Measurements from ENCODE around the gene GOLGA6D.
"Not testable (repeated sequence)": the region's sequence is repeated elsewhere in the genome, so short reads cannot be mapped to it uniquely, and the experiment has no call there.

GOLGA6D gene, protein sequence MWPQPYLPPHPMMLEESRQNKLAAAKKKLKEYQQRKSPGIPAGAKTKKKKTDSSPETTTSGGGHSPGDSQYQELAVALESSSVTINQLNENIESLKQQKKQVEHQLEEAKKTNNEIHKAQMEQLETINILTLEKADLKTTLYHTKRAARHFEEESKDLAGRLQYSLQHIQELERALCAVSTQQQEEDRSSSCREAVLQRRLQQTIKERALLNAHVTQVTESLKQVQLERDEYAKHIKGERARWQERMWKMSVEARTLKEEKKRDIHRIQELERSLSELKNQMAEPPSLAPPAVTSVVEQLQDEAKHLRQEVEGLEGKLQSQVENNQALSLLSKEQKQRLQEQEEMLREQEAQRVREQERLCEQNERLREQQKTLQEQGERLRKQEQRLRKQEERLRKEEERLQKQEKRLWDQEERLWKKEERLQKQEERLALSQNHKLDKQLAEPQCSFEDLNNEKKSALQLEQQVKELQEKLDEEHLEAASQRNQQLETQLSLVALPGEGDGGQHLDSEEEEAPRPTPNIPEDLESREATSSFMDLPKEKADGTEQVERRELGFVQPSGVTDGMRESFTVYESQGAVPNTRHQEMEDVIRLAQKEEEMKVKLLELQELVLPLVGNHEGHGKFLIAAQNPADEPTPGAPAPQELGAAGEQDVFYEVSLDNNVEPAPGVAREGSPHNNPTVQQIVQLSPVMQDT

DNA sequence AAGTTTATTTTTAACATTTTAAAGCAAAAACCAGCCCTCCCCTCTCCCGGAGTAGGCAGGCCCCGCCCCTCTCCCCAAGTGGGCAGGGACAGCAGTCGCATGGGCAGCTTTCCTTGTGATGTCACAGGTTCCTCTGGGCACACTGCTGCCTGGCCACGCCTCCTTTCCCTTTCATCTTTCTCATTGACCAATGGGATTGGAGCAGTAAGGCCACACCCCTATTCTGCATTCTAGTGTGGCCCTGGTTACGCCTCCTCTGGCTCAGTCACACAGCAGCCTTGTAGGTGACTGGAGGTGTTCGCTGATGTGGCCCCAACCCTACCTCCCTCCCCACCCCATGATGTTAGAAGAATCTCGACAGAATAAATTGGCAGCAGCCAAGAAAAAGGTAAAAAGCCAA is at the start of gene GOLGA6D:
Gene GOLGA6D, plus strand, starts transcription at position 264 of the 400 bp plus-strand sequence. Its CDS starts 41 bp downstream, at position 305.
- not testable (repeated sequence) for DNase-seq (ENCODE audit: low spot score)

DNA sequence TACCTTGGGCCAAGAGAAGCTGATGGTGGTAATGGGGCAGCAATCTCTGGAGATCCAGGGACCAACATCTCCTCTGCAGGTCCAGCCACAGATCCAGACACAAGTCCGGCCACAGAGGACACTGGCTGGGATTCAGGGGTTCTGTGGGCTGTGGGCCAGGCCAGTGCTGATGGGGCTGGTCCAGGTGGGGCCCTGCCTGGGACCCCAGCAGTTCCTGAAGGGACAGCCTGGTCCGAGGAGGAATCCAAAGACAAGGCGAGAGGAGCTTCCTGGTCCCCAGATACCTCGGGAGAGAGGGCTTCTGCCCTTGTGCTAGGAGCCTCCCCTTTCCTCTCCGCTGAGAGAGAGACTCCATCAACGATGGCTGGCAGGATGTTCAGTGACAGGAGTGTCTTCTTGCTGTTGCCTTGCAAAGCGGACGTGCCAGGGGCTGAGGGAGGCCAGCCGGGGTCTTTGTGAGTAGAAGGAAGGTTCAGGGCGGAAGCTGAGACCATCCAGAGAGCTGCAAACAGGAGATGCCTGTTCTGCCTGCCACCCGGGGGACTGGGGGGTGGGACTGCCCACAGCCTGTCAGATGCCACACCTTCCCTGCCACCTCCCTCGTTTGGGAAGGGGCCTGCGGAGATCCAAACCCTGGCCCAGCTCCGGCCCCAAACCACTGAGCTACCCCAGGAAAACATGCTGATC is 49.0 kb upstream of the GOLGA6D start:
- DNase-seq (ENCODE audit: low spot score): peak; percentile 4

DNA sequence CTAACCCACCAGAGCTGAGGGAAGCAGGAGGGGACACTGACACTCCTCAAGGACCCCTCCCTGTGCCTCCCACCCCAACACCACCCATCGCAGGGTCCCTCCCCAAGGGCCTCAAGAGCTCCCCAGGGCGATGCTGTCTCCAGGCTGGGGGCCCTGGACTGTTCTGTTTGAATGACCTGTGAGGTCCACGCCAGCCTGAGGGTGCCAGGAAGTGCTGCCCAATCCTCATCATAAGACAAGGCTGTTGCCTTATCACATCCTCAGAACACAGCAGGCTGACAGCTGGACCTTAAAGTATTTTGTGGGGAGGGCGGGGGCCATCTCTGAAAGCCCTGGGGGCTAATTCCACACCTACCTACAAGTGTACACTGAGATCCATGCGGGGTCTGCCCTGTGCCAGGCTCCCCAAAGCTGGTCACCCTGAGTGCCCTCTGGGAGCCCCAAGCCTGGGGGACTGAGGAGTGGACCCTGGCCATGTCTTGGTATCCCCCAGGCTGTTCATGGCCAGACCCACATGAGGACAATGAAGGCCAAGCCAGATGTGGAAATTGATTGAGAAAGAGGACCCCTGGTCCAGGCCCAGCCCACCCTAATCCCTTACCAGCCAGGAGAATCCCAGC is 48.3 kb upstream of the GOLGA6D start:
- peak; percentile 4 for DNase-seq (ENCODE audit: low spot score)

DNA sequence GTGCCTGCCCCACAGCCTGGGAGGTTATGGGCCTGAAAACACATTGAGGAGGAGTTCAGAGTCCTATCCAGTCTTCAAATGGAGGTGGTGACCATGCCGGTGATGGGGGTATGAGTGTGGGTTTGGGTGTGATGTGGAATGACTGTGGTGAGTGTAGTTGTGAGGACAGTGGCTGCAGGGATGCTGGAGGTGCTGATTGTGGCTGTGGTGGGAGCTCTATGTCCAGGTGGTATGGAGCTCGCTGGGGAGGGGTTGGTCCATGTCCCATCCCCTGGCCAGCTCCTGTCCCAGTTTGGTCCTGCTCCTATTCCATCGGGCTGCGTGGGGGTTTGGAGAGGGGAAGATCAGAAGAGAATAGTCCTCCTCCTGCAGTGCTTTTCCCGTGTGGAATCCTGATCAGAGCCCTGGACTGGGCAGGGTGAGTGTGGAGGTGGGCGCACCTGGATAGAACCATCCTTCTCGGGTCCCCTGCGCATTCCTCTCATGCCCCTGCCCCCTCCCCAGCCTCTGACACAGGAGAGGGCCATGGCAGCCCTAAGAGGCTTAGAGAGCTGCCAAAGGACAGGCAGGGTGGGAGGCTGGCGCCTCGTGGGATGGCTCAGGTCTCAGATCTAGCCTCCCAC is 47.5 kb upstream of the GOLGA6D start:
- DNase-seq (ENCODE audit: low spot score): no peak

DNA sequence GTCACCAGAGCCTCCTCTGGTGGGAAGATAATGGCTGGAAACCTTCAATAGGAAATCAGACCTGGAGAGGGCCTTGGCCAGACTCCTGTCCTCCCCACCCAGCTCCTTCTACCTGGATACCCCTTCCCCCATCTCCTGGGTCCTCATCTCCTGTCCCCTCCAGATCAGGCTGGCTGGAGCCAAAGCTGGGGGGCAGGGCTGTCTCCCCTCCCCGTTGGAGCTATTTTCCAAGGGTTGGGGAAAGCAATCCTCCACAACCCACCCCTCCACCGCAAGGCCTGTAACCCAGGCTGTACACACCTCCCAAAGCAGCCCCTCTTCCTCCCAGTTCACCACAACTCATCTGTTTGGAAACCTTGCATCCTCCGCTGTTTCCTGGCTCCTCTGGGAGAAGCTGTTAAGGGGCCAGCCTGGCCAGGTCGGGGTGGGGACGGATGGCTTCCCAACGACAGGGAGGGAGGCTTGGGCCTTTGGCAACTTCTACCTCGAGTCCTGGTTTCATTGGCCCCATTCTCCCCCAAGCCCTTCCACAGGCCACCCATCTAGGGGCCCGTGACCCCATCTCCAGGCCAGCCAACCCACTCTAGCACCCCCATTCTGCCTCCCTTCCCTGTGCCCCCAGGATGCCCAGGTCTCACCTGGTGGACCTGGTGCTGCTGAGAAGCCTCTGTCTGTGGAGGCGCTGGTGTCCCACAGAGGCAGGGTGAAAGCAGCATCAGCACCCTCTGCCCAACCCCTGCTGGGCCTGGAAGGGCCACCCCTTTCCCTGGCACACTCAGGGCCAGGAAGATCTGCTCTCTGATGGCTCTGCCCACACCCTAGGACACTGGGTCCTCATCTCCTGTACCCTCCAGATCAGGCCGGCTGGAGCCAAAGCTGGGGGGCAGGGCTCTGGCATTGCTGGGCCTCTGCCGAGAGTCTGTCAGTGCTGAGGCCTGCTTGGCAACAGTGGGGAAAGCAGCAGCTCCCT is 46.6 kb upstream of the GOLGA6D start:
- DNase-seq (ENCODE audit: low spot score): peak; percentile 2

DNA sequence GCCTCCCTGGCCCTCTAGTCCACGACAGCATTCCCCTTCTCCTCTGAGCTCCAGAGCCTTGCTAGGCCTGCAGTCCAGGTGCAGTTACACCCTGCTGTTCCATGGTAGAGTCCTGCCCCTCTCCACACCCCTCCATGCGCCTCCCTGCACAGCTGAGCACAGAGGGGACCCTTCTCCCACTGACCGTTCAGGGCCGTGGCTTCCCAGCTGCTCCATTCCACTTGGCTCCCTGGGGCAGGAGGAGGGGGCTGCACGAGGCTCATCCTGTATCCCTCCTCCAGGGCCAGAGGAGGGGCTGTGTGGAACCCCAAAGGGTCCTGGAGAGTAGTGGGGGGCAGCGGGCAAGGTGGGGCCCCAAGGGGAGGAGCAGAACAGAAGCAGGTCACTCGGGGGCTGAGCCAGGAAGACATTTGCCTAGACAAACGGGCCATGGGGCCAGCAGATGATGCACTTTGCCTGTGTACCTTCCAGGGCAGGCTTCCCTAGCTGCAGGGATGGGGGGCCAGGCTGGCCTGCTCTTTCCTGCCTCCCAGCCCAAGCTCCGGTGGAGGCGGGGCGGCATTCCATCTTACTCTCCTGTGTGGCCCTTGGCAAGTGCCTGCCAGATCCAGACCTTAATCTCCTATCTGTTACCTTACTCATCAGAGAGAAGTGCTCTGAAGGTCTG is 45.2 kb upstream of the GOLGA6D start:
- peak; percentile 3 for DNase-seq (ENCODE audit: low spot score)

DNA sequence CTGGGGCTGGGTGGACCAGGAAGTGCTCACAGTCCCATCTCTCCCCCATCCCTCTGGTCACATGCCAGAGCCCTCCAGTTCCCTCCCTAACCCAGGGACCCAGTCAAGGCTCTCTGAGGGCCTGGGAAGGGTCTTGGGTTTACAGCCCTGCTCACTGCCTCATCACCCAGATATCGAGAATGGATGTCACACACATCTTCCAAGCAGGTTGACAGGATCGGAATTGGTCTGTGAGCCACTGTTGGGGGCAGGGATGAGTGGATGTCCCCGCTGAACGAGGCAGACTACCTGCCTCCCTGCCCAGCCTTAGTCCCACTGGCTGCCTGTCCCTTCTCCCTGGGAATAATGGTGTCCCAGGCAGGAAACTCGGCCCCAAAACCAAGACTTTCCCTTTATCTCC is 44.5 kb upstream of the GOLGA6D start:
- peak; percentile 4 for DNase-seq (ENCODE audit: low spot score)

DNA sequence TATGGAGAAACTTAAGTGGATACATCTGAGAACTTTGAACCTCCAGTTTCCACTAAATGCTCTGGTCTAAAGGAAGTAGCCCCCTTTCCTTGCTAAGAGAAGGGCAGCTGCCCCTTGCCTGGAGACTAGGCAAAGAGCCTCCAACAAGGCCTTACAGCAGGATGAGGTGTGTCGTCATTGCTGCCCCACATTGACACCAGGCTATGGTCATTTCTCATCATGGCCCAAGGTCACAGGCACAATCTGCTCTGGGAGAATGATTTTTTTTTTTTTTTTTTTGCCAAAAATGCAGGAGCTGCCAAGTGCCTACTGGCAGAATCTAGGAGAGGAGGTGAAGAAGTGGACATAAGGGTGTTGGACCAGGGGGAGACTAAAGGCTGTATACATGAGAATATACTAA is 36.9 kb upstream of the GOLGA6D start:
- not testable (repeated sequence) for DNase-seq (ENCODE audit: low spot score)

DNA sequence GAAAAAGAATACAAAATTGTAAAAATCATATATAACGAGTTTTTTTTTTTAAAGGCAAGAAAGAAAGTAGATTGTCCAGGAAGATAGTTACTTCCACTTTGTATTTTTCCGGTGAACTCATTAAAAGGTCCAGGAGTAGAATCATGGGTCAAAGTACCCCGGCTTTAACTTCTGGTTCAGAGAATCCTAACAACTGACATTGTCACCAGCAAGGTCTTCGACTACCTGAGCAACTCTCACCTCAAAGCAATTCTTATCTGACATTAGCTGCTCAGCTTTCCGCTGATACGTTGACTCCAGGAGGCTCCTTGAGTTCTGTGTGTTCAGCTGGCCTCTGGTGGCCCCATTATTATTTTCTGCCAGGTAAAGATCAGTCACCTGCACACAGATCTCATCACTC is 33.6 kb upstream of the GOLGA6D start:
- not testable (repeated sequence) for DNase-seq (ENCODE audit: low spot score)

DNA sequence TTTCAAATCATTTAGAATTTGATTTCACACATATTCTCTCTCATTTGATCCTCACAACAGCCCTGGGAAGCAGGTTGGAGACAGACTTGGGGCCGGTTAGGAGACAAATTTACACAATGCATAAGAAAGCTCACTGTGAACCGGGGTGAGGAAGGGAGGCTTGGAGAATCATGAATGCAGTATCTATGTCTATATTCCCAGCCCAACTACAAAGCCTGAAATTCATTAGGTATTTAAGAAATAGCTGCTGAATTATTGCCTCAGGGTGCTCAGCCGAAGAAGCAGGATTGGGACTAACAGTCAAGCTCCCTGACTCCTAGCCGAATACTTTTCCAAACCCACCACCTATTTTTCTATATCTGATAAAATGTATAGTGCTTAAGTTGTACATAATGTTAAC is 32.9 kb upstream of the GOLGA6D start:
- no peak for DNase-seq (ENCODE audit: low spot score)

DNA sequence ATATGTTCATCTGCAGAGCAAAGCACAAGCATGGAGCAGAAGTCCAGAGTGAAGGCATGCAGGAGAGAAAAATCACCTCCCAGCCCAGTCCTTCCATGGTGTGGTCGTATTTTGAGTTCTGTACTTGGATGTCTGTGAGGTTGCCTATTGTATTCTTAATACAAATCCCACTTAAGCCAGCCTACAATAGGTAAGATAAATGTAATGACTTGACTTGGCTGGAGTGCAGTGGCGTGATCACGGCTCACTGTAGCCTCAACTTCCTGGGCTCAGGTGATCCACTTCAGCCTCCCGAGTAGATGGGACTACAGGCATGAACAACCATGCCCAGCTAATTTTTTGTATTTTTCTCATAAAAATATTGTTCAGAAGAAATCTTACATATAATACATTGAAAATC is 31.3 kb upstream of the GOLGA6D start:
- DNase-seq (ENCODE audit: low spot score): not testable (repeated sequence)

DNA sequence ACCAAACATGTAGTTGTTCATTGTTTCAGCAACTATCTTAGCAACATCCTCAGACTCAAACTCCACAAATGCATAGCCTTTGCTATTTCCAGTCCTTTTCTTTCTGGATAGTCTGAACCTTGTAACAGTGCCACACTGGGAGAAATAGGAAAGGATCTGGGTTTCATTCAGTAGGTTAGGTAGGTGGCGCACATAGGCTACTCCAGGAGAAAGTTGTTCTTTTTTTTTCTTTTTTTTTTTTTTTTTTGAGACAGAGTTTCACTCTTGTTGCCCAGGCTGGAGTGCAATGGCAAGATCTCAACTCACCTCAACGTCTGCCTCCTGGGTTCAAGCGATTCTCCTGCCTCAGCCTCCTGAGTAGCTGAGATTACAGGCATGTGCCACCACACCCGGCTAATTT is 30.4 kb upstream of the GOLGA6D start:
- not testable (repeated sequence) for DNase-seq (ENCODE audit: low spot score)

DNA sequence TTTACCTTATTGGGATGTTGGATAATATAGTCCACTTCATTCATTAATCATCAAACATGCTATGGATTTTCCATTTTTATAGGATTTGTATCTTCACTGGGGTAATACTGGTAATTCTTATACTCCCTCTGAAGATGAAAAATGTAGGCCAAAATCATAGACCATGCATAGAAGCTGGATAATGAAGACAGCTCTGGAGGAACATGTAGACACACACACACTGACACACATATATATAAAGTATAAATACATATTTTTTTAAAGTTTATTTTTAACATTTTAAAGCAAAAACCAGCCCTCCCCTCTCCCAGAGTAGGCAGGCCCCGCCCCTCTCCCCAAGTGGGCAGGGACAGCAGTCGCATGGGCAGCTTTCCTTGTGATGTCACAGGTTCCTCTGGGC is 24.6 kb upstream of the GOLGA6D start, which contains the start of gene GOLGA6C:
Gene GOLGA6C, plus strand, starts transcription at position 301 of the 400 bp plus-strand sequence. CDS start 265 bp downstream, outside the sequence.
- not testable (repeated sequence) for DNase-seq (ENCODE audit: low spot score)

DNA sequence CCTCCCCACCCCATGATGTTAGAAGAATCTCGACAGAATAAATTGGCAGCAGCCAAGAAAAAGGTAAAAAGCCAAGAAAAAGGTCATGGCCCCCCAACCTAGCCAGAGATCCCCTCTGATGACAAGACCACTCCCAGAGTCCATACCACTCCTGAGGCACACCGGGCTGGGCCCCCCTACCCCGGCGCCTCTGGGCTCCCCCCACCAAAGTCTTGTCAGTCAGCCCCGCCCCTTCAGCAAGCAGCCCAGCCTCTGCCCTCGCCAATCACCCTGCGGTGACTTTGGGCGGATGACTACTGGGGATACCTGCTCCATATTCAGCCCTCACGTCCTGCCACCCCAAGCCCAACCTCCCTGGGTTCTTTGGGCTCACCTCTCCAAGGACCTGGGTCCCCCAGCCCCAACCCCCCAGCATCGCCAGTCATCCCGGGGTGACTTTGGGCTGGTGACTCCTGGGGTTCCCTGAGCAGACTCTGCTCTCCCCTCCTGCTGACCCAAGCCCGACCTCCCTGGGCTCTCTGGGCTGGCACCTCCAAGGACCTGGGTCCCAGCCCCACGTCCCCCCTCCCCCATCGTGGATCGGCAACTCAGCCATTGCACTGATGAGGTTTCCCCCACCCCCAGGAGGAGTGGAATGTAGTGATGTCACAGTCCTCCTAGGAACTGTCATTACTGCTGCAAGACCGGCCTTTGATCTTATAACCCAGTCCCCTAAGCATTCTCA is 23.9 kb upstream of the GOLGA6D start:
- not testable (repeated sequence) for DNase-seq (ENCODE audit: low spot score)

DNA sequence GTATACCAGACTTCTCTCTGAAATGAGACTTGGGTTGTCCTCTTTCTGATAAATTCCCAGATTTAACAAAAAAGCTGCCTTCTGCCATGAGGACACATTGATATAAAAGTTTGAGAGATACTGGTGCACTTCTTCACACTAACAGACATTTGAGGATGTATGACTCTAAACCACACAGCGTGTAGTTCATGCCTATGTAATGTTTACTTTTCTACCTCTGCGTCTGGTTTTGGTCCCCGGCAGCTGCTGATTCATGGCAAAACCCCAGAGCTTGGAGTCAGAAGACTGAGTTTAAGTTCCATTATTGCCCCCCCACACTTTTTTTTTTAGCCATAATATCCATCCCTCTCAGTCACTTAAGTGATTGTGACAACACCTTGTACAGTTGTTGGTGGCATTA is 22.8 kb upstream of the GOLGA6D start:
- DNase-seq (ENCODE audit: low spot score): not testable (repeated sequence)

DNA sequence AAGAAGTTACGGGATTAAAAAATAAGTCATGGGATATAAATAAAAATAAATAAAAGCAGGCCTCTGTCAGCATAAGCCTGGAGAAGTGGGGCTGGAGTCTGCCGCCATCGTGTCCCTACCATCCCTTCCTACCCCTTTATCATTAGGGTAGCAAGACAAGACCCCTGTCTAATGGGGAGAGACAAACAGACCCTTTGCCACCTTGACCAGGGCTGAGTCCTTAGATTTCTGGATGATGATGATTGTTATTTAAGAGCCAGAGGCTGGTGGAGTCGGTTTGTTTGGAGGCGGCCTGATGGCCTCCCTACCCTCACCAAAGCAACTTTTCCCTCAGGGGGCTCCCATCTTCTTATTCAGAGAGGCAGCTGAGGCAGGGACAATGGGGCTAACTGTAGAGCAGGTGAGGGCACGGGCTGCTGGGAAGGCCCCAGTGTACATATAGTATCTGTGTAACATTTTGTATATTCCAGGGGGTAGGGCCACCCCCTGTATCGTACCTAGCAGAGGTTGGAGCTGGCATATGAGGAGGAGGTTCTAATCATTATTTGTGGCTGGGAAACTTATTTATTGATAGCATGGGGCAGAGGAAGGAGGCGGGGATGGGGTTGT is 8.8 kb upstream of the GOLGA6D start:
- not testable (repeated sequence) for DNase-seq (ENCODE audit: low spot score)

DNA sequence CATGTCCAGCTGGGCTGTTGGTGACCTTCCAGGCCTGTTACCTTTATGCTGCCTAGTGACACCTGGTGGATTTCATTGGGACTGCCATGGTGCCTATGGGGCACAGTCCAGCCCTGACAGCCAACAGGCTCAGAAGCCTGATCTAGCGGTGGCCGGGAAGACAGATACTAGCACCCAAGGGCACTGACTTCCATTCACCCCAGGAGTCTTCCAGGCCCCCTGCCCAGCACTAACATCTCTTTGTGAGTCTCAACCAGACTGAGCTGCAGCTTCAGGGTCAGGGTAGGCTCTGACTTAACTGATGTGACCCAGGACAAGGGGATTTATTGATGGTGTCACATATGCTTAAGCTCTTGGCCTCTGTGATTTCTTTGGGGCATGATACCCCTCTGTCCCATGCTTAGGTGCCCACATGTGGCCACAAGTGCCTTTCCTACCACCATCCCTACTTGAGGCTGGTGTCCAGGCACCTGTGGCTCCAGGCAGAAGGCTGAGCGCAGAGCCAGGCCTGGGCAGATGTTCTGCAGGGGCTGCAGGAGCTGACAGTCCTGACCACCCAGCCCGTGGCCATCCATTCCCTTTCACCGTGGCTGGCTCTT is 8.0 kb upstream of the GOLGA6D start:
- not testable (repeated sequence) for DNase-seq (ENCODE audit: low spot score)

DNA sequence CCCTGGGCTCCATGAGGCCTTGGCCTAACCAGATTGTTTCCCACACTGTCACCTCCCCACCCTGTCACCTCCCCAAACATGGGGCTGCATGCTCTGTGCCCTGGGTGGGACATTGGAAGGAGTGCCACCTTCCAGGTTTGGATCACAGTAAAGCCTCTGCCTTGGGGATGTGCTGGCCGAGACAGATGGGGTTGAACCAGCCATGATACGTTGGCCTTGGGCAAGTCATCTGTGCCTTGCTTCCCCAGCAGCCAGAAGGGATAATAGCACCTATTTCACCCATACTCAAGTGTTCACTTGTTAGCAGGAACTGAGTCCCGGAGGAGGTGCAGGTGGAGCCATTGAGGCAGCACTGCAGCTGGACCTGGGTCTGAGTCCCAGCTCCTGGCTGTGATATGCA is 7.0 kb upstream of the GOLGA6D start:
- DNase-seq (ENCODE audit: low spot score): not testable (repeated sequence)
